ENCODE results near the gene SNAPC2. TPM values are rescaled to one million over a fixed set of nuclear protein-coding genes. Genes with fewer than 3 reads are reported as not detected.
A peak's percentile ranks its signal among the peaks of the same experiment; 100 is the strongest.

The SNAPC2 gene
- total RNA-seq, 4 donors from 2014 or later: 29.5 to 37.7 (median 33.4) TPM

DNA sequence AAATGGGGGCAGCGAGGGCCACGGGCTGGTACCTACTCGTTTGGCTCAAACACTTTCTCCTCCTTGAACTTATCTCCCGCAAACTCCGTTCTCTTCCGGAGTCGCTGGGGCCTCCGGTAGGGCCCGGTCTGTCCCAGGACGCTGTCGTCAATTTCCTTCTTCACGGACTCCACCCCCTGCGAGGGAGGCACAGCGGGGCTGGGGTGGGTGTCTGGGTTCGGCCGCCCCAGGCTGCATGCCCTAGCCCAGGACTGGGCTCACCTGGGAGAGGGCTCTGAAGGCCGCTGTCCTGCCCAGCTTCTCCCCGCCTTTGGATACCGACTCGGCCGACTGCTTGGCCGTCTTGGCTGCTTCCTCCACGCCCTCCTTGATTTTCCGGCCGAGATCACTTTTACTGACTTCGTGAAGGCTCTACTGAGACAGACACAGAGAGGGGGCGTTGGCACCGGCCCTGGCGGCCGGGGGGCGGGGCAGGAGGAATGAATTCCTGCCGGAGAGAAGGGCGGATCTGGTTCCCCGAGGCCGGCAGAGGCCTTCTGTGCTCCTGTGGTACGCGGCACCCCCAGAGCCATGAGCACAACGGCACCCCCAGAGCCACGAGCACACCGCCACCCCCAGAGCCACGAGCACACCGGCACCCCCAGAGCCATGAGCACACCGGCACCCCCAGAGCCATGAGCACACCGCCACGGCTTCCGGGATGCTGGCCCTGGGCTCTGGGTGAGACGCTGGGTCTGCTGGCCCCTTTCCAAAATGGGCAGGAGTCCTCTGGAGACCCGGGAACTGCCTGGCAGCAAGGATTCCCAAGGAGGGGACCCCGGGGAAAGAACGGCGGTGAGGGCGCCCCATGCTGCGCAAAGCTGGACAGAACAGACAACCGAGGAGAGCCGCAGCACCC lies 13.9 kb downstream of the SNAPC2 start:
- peak overlapping the region in 3 of 4 donors; percentile 94 to 97 (median 94) for H3K27ac ChIP-seq
- 92 to 96% methylated on average over 5 to 7 of the region's 55 CpGs for WGBS, 2 donors (ENCODE audit: low coverage in 1 of 2)
- no peaks in the 10 kb centered on the region for H3K27me3 ChIP-seq
- H3K36me3 ChIP-seq: peaks cover 0 to 92% of the 10 kb centered on the region in 2 donors
- no peak overlapping the region for H3K4me3 ChIP-seq
- ATAC-seq: no peak
- H3K9me3 ChIP-seq: no peaks in the 10 kb centered on the region
- TF ChIP-seq EP300 (IDR thresholded peaks at IDR 0.05) (no peak), POLR2AphosphoS5 (IDR thresholded peaks at IDR 0.05) (no peak), POLR2A (IDR thresholded peaks at IDR 0.05) (no peak)
- TF ChIP-seq, protein P1, sequence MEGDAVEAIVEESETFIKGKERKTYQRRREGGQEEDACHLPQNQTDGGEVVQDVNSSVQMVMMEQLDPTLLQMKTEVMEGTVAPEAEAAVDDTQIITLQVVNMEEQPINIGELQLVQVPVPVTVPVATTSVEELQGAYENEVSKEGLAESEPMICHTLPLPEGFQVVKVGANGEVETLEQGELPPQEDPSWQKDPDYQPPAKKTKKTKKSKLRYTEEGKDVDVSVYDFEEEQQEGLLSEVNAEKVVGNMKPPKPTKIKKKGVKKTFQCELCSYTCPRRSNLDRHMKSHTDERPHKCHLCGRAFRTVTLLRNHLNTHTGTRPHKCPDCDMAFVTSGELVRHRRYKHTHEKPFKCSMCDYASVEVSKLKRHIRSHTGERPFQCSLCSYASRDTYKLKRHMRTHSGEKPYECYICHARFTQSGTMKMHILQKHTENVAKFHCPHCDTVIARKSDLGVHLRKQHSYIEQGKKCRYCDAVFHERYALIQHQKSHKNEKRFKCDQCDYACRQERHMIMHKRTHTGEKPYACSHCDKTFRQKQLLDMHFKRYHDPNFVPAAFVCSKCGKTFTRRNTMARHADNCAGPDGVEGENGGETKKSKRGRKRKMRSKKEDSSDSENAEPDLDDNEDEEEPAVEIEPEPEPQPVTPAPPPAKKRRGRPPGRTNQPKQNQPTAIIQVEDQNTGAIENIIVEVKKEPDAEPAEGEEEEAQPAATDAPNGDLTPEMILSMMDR (IDR thresholded peaks at IDR 0.05): no peak
- H3K4me1 ChIP-seq: peaks cover 3 to 57% (median 26%) of the 10 kb centered on the region in 3 donors

DNA sequence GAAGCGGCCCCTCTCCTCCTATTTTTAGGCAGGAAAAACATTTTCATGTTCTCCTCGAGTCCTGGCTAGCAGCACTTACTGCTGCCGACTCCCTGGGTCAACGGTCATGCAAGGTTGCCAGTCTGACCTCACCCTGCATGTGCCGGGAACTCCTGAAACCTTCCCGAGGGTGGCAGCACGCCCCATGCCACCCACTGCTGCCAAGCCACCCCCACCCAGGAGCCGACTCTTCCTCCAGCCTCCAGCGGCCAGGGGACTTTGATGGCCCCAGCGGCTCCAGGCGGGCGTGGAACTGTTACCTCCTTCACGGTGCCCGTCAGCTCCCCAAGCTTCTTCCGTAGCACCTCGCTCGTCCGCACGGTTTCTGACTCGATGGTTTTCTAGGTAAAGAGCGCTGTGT lies 14.6 kb downstream of the SNAPC2 start:
- H3K36me3 ChIP-seq: peaks cover 0 to 99% of the 10 kb centered on the region in 2 donors
- no peak for ATAC-seq
- TF ChIP-seq, protein P1 (IDR thresholded peaks at IDR 0.05): no peak
- TF ChIP-seq POLR2AphosphoS5 (IDR thresholded peaks at IDR 0.05) (no peak), EP300 (IDR thresholded peaks at IDR 0.05) (no peak), POLR2A (IDR thresholded peaks at IDR 0.05) (no peak)
- no peaks in the 10 kb centered on the region for H3K27me3 ChIP-seq
- peaks cover 0 to 57% (median 21%) of the 10 kb centered on the region in 3 donors for H3K4me1 ChIP-seq
- H3K9me3 ChIP-seq: no peaks in the 10 kb centered on the region
- WGBS, 2 donors (ENCODE audit: low coverage in 1 of 2): 85 to 90% methylated on average over 11 to 16 of the region's 21 CpGs
- peak overlapping the region in 2 of 4 donors; percentile 94 to 97 for H3K27ac ChIP-seq
- no peak overlapping the region for H3K4me3 ChIP-seq

DNA sequence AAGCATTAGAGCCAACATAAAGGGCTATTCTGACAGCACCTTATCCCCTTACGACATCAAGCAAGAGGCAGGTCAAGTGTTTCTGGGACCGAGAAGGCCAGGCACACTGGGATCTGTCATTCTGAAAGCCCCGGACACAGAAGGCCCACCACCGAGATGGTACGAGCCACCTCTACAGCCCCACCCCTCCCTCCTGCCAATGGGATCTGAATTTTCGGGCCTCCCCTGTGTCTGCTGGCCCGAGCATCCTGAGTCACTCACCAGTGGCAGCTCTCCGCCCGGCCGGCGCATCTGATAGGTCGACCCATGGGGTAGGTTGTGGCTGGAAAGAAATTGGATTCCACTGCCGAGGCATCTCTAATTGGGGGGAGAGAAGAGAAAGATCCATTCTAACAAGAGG lies 20.7 kb downstream of the SNAPC2 start:
- Histone ChIP-seq H3K36me3 (peaks cover 0 to 58% of the 10 kb centered on the region in 2 donors), H3K9me3 (no peaks in the 10 kb centered on the region), H3K27ac (no peak overlapping the region), H3K4me3 (no peak overlapping the region), H3K27me3 (no peaks in the 10 kb centered on the region), H3K4me1 (peaks cover 0 to 77% (median 18%) of the 10 kb centered on the region in 3 donors)
- ATAC-seq: no peak
- no peak for TF ChIP-seq POLR2AphosphoS5 (IDR thresholded peaks at IDR 0.05)
- TF ChIP-seq, protein P1 (IDR thresholded peaks at IDR 0.05): no peak
- 70 to 86% methylated on average over 2 to 7 of the region's 13 CpGs for whole genome bisulfite sequencing, 2 donors (ENCODE audit: low coverage in 1 of 2)

- ATAC-seq: no peak
- peak overlapping the region in 2 of 4 donors; percentile 92 to 97 for H3K27ac ChIP-seq
These were observed 21.9 kb downstream of the SNAPC2 start for GRCh38 chr19:7941895-7942596.

GRCh38 chr19:7942981-7943443 lies 22.9 kb downstream of the SNAPC2 start:
- Histone ChIP-seq H3K27ac (peak overlapping the region; percentile 92 to 97 (median 93)), H3K9me3 (no peaks in the 10 kb centered on the region), H3K27me3 (no peaks in the 10 kb centered on the region), H3K4me1 (peaks cover 0 to 65% (median 18%) of the 10 kb centered on the region in 3 donors), H3K36me3 (peaks cover 0 to 36% of the 10 kb centered on the region in 2 donors), H3K4me3 (peak overlapping the region; percentile 62 to 72)
- WGBS, 2 donors (ENCODE audit: low coverage in 1 of 2): 1% methylated on average over 15 to 20 of the region's 33 CpGs
- no peak for TF ChIP-seq POLR2AphosphoS5 (IDR thresholded peaks at IDR 0.05)
- no peak for TF ChIP-seq EP300 (IDR thresholded peaks at IDR 0.05)
- no peak for TF ChIP-seq POLR2A (IDR thresholded peaks at IDR 0.05)
- TF ChIP-seq, protein P1 (IDR thresholded peaks at IDR 0.05): no peak
- no peak for ATAC-seq

More at GRCh38 chr19:7941895-7942596, 21.9 kb downstream of the SNAPC2 start:
- Histone ChIP-seq H3K27me3 (no peaks in the 10 kb centered on the region), H3K36me3 (peaks cover 0 to 46% of the 10 kb centered on the region in 2 donors), H3K4me1 (peaks cover 0 to 69% (median 18%) of the 10 kb centered on the region in 3 donors), H3K9me3 (no peaks in the 10 kb centered on the region), H3K4me3 (peak overlapping the region in 1 of 2 donors; percentile 72)
- TF ChIP-seq POLR2A (IDR thresholded peaks at IDR 0.05): no peak
- WGBS, 2 donors (ENCODE audit: low coverage in 1 of 2): 68 to 80% methylated on average over 5 of the region's 19 CpGs

Data from gastroesophageal sphincter (tissue), 4 donors.